D341Med (cell line): ENCODE results near the gene RAB31.

Source experiments
- DNase-seq: peaks from one replicate; pipeline ENCODE4 v3.0.0; 2012; ENCODE audit warnings: low spot score

The RAB31 gene

DNA sequence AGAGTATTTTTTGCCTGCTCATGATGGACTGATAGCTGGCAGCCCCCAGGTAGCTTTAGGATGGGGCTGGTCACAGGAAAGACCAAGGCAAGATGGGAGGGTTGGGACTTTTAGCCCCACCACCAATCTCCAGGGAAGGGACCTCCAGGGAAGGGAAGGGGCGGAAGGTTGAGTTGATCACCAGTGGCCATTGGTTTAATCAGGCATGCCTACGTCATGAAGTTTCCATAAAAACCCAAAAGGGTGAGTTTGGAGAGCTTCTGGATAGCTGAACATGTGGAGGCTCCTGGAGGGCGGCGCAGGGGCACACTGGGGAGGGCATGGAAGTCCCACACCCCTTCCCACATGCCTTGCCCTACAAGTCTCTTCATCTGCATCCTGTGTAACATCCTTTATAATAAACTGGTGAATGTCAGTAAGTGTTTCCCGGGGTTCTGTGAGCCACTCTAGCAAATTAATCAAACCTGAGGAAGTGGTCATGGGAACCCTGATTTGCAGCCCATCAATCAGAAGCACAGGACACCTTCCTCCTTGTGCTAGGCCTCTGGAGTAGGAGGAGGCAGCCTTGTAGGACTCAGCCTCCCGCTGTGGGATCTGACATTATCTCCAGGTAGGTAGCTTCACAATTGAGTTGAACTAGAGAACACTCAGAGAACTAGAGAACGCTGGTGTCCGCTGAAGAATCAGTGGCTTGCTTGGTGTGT is 30.3 kb downstream of the RAB31 start:
- no peak for DNase-seq

GRCh38 chr18:9739516-9739915 is 31.4 kb downstream of the RAB31 start:
- DNase-seq = peak; percentile 14

GRCh38 chr18:9740071-9740470 is 32.0 kb downstream of the RAB31 start:
- DNase-seq = no peak

DNA sequence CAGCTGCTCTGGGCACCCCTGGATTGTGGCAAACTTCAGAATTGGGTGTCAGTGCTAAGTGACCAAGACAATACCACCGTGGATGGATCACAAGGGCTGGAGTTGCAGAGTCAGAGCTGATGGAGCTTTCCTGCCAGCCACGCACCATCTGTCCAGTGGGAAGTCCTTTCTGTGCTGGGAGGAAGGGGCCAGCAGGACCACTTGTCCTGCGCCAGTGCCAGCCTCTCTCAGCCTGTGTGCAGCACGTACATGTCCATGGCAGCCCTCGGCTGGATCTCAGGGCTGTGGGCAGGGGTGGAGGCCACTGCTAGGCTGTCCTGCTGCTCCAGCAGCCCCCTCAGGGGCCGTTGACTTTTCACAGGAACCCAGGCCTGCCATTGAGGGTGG is 33.3 kb downstream of the RAB31 start:
- no peak for DNase-seq

- no peak for DNase-seq
These were observed 33.9 kb downstream of the RAB31 start for GRCh38 chr18:9741793-9742523.

DNA sequence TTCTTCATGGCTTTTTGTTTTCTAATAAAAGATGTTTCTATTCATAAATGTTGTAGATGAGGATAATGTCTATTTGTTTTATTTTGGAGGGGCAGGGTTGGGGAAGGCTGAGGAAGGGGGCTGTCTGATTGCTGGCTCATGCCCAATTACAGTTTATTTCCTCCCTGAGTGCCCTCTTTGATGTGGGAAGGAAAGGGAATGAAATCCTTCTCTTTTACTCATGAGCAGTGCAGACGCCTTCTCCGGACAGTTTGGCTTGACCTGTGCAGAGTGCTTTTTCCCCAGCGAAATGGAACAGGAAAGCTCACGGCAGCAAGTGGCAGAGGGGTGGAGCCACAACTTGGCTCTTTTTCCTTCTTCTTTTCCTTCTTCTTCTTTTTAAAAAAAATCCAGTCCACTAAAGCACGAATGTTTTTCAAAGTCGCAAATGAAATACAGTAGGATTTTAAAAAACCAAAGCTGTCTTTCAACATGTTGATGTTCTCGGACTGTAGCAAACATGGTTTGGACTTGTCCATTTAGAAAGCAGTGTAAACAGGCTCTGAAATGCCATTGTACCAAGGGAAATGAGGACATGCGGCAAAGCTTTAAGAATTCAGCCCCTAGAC is 34.5 kb downstream of the RAB31 start:
- no peak for DNase-seq

DNA sequence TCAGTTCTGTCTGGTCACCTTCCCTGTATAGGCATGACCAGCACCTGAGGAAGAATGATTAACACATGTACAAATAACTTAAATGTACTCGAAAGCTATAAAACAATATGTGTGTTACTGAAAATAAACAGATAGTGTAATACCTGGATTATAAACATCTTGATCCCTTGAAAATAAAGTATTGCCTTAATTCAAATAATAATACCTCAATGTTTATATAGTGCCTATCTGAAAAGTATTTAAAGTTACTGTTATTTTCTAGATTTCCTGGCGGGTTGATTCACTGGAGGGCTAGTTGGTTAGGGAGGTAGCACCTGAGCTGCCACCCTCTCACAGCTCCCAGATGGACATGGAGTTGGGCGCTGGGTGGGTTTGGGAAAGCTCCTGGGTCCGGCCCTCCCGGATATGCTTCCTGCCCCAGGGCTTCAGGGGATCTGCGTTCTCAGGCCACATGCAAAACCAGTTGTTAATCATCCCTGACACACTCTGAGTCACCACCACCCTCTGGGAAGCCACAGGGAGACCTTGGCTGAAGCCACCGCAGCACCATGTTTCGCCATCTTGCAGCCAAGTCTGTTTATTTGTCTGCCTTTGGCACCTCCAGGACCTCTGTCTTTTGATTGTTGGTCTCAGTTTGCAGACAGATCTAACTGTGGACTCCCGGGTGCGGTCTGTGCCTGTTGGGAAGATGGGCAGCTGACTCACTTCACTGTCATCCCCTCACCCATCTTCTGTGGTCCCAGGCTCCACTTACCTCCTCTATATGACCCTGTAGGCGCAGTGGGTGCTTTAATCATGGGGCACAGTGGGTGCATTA is 35.3 kb downstream of the RAB31 start:
- DNase-seq = no peak

DNA sequence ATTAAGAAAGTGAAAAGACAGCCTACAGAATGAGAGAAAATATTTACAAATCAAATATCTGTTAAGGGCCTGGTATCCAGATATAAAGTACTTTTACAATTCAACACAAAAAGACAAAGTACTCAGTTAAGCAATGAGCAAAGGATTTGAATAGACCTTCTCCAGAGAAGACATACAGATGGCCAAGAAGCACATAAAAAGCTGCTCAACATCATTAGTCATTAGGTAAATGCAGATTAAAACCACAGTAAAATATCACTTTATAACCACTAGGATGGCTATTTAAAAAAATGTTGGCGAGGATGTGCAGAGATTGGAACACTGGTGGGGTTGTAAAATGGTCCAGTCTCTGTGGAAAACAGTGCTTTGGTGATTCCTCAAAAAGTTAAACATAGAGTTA is 38.9 kb downstream of the RAB31 start:
- no peak for DNase-seq

DNA sequence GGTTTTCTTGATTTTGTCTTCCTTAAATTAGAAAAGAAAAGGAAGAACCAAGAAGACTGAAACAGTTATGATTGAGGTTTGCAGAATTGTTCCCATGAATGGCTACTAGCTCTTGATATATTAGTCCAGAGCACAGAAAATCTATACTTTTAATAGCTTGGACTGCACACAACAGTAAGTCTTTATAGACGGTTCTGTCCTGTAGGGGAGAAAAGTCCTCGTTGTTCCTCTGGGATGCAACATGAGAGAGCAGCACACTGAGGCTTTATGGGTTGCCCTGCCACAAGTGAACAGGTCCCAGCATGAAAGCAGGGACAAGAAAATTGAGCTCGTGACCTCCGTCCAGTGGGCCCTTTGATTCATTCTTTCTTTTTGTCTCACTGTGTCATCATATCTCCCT is 41.5 kb downstream of the RAB31 start:
- DNase-seq = no peak

DNA sequence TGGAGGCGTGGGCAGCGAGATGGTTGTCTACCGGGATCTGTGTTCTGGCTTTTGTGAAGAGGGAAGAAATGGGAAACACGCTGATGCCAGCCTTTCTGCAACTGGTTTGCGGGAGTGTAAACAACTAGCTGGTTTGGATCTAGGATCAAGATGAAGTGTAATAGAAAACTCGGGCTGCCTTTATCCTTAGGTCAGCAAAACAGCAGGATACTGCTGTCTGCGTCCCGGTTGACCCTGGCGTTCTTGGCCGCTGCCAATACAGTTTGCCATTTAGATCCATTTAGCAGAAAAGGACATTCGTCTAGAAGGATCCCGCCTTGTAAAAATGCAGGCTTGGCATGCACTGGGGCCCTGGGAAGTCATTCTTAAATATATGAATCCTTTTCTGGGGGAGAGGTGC is 42.0 kb downstream of the RAB31 start:
- no peak for DNase-seq

DNA sequence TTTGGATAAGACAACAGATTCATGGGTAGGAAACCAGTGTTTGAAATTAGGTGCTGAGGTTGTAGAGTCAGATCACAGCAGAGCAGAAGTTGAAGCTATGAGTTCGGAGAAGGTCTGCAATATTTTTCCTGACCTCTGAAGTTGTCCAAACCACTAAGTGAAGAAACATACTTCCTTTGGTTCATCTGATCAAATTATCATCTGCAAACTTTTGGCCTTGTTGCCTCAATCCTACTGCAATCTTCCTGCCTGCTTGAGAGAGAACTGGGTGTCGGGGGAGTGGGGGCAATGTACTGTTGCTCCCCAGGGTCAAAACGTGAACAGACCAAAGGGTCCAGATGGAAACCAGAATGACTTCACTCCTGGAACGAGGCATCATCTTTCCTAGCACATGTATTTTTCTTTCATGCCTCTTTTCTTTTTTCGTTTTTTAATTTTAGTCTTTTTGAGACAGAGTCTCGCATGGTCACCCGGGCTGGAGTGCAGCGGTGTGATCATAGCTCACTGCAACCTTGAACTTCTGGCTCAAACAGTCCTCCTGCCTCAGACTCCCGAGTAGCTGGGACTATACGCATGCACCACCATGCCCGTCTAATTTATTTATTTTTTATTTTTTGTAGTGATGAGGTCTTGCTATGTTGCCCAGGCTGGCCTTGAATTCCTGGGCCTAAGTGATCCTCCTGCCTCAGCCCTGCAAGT is 42.7 kb downstream of the RAB31 start:
- no peak for DNase-seq

DNA sequence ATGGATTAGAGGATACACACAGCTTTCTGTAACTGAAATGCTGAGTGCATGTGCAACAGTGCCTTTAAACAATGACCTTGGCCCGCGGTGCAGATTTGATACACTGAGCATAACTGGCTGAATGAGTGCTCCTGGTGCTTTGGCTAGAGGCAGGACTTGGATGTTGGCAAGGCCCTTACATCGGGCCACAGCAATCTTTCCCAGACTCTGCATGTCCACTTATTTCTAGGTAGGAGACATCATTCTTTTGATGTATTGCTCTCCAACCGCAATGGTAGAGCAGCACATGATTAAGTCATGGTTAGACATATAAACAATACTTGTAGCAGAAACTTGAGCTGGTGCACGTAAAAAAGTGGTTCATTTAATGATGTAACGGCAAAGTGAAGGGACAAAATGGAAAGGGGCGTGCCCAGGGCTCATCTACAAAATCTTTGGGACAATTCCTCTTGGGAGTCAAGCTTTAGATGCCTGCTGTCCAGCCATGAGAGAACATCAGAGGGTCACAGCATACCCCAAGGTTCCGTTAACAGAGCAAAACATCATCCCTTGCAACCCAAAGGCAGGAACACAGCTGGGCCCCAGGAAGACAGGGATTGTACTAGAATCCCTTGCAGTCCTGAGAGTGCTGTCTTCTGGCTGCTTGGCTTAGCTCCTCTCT is 43.4 kb downstream of the RAB31 start:
- DNase-seq = no peak

DNA sequence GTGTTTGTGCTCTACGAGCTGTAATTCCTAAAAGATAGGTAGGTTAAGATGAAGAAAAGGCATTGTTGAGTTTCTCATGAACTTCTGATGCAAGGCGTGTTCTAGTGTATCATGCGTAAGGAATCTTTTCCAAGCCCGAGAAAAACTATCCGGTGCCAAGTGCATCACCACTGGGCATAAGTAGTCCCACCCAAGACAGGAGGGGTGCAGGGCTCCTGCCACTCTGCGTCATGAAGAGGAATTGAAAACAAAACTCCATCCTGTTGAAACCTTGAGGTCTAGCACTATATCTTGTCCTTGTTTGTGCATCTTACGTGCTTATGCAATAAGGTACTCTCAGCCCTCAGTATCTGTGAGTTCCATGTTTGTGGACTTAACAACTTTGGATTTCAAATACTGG is 45.7 kb downstream of the RAB31 start:
- no peak for DNase-seq

DNA sequence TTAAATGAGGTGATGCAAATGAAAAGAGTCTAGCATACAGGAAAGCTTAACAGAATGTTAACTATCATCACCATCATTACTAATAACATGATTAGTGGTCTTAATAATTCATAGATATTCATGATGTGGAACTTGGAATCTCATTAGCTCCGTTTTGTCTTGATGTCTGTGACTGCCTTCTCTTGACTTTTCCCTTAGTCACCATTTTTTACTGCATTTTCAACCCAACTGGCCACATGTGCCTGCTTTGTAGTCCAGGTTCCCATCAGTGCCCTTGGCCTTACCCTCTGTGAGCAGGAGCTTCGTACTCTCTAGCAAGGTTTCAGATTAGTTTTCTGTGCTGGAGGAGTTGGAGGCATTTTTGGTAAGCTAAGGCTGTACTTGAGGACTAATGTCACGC is 47.0 kb downstream of the RAB31 start:
- no peak for DNase-seq

DNA sequence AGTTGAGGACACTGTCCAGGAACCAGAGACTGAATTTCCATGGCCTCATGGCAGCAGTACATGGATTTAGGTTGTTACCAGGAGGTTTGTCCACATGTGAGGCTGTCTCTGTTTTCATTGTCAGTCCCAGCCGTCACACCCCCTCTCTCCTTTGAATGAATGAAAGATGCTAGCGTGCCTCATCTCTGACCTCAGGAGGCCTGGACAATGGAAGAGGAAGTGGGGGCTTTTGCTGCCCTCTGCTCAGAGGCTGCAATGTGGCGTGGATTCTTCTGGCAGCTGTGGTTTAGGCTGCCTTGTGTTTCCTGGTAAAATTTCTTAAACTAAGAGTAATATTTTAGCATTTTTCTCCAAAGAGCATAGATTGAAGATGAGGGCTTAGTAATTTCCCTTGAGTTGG is 47.5 kb downstream of the RAB31 start:
- no peak for DNase-seq

GRCh38 chr18:9756271-9756932 is 48.3 kb downstream of the RAB31 start:
- DNase-seq = no peak

- DNase-seq = no peak
These were observed 48.9 kb downstream of the RAB31 start for GRCh38 chr18:9756933-9757470.

- DNase-seq = no peak
These were observed 49.9 kb downstream of the RAB31 start for GRCh38 chr18:9757827-9758621.

GRCh38 chr18:9758624-9759075 is 50.5 kb downstream of the RAB31 start:
- no peak for DNase-seq

DNA sequence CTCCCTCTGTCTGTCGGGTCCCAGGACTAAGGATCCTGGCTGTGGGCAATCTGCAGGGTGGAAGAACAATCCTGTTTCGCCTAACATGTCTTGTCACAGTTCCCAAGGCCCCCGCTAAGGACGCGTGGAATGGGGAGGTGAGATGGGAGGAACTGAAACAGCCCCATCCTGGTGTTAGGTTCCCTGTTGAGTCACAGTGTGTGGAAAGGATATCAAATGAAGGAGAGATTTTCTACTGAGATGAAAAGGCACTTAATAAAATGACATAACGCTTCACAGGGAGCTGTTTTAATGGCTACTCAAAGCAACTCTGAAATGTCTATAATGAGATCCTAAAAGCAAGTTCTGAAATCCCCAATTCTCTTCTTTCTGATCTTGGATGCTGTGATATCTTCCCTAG is 52.5 kb downstream of the RAB31 start:
- DNase-seq = no peak
